ENCODE measurements around the gene ENG. TPM values are rescaled to one million over a fixed set of nuclear protein-coding genes. Genes with fewer than 3 reads are reported as not detected.

ENG gene
- total RNA-seq, 1 donor from 2014 or later, result 2.4 TPM

- Histone ChIP-seq H3K27me3 (ENCODE audit: control insufficient read depth, insufficient read depth, low read length) (no peaks in the 10 kb centered on the region), H3K36me3 (ENCODE audit: control insufficient read depth, insufficient read depth, low read length) (peaks cover 25% of the 10 kb centered on the region), H3K4me3 (ENCODE audit: low read depth, low read length) (no peak overlapping the region)
- FAIRE-seq, result no peak
- TF ChIP-seq CTCF (IDR thresholded peaks at IDR 0.05; ENCODE audit: insufficient read depth, low read length, severe bottlenecking), result no peak
- DNase-seq (ENCODE audit: low read depth), result no peak
Measured at GRCh38 chr9:127793093-127793708, 61.3 kb downstream of the ENG start.

- peaks cover 32% of the 10 kb centered on the region for H3K36me3 ChIP-seq (ENCODE audit: control insufficient read depth, insufficient read depth, low read length)
- no peak for DNase-seq (ENCODE audit: low read depth)
- FAIRE-seq, result no peak
- no peaks in the 10 kb centered on the region for H3K27me3 ChIP-seq (ENCODE audit: control insufficient read depth, insufficient read depth, low read length)
- TF ChIP-seq CTCF (IDR thresholded peaks at IDR 0.05; ENCODE audit: insufficient read depth, low read length, severe bottlenecking), result no peak
- no peak overlapping the region for H3K4me3 ChIP-seq (ENCODE audit: low read depth, low read length)
Measured at GRCh38 chr9:127792417-127793031, 61.9 kb downstream of the ENG start.

- DNase-seq (ENCODE audit: low read depth) (no peak), FAIRE-seq (no peak)
- no peaks in the 10 kb centered on the region for H3K27me3 ChIP-seq (ENCODE audit: control insufficient read depth, insufficient read depth, low read length)
- no peak overlapping the region for H3K4me3 ChIP-seq (ENCODE audit: low read depth, low read length)
- TF ChIP-seq CTCF (IDR thresholded peaks at IDR 0.05; ENCODE audit: insufficient read depth, low read length, severe bottlenecking), result no peak
- peaks cover 38% of the 10 kb centered on the region for H3K36me3 ChIP-seq (ENCODE audit: control insufficient read depth, insufficient read depth, low read length)
Measured at GRCh38 chr9:127791085-127791484, 63.4 kb downstream of the ENG start.

- DNase-seq (ENCODE audit: low read depth), result no peak
- Histone ChIP-seq H3K4me3 (ENCODE audit: low read depth, low read length) (no peak overlapping the region), H3K27me3 (ENCODE audit: control insufficient read depth, insufficient read depth, low read length) (no peaks in the 10 kb centered on the region), H3K36me3 (ENCODE audit: control insufficient read depth, insufficient read depth, low read length) (peaks cover 38% of the 10 kb centered on the region)
- FAIRE-seq, result no peak
- no peak for TF ChIP-seq CTCF (IDR thresholded peaks at IDR 0.05; ENCODE audit: insufficient read depth, low read length, severe bottlenecking)
Measured at GRCh38 chr9:127790094-127790855, 64.2 kb downstream of the ENG start.

- Histone ChIP-seq H3K36me3 (ENCODE audit: control insufficient read depth, insufficient read depth, low read length) (peaks cover 38% of the 10 kb centered on the region), H3K4me3 (ENCODE audit: low read depth, low read length) (no peak overlapping the region), H3K27me3 (ENCODE audit: control insufficient read depth, insufficient read depth, low read length) (no peaks in the 10 kb centered on the region)
- FAIRE-seq, result no peak
- TF ChIP-seq CTCF (IDR thresholded peaks at IDR 0.05; ENCODE audit: insufficient read depth, low read length, severe bottlenecking), result no peak
- DNase-seq (ENCODE audit: low read depth), result no peak
Measured at GRCh38 chr9:127789179-127789578, 65.3 kb downstream of the ENG start.

Measured in bronchial epithelial cell (primary cell).